ENCODE results near the gene SCGB3A2. TPM values are rescaled to one million over a fixed set of nuclear protein-coding genes. Genes with fewer than 3 reads are reported as not detected.

The SCGB3A2 gene
- total RNA-seq, 1 experiment from 2014 or later = not detected

DNA sequence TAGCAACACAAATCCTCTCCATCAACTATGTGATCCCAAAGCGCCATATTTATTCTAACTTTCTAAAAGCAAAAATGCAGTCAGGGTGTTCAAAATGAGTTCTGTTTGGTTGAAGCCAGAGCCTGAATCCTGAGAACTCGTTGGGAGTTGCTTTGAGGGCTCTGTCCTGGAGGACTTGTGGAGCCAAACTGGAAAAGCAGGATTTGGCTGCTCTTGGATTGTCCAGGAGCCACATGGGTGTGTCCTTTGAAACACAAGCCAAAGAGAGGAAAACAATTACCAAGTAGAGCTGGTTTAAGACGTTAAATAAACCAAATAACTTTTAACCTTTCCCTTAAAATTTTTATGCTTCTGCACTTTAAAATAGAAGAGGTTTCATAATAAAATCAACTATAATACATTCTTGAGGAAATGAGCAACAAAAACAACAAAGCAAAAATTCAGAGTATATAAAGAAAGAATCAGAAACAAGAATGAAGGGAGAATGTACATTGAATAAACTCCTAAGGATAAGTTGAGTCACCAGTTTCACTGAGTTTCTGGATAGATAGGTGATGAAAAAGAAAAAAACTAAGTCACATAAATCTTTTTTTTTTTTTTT is 14.3 kb downstream of the SCGB3A2 start:
- DNase-seq = peak; percentile 63
- Mint-ChIP-seq H3K36me3 (ENCODE audit: insufficient read depth, unreplicated experiment) (peaks cover 6% of the 10 kb centered on the region), H3K27me3 (ENCODE audit: unreplicated experiment) (no peaks in the 10 kb centered on the region), H3K27ac (ENCODE audit: unreplicated experiment) (peak overlapping the region; percentile 85), H3K4me3 (ENCODE audit: low read depth, unreplicated experiment) (no peak overlapping the region), H3K9me3 (ENCODE audit: low read depth, unreplicated experiment) (peaks cover under 1% of the 10 kb centered on the region), H3K4me1 (ENCODE audit: low read depth, unreplicated experiment) (peaks cover 42% of the 10 kb centered on the region)
- BruUV-seq (replicated peaks) = no TSS peak
- TF ChIP-seq, protein P1, sequence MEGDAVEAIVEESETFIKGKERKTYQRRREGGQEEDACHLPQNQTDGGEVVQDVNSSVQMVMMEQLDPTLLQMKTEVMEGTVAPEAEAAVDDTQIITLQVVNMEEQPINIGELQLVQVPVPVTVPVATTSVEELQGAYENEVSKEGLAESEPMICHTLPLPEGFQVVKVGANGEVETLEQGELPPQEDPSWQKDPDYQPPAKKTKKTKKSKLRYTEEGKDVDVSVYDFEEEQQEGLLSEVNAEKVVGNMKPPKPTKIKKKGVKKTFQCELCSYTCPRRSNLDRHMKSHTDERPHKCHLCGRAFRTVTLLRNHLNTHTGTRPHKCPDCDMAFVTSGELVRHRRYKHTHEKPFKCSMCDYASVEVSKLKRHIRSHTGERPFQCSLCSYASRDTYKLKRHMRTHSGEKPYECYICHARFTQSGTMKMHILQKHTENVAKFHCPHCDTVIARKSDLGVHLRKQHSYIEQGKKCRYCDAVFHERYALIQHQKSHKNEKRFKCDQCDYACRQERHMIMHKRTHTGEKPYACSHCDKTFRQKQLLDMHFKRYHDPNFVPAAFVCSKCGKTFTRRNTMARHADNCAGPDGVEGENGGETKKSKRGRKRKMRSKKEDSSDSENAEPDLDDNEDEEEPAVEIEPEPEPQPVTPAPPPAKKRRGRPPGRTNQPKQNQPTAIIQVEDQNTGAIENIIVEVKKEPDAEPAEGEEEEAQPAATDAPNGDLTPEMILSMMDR (IDR thresholded peaks at IDR 0.05; ENCODE audit: unreplicated experiment) = no peak
- intact Hi-C loops (cut with micrococcal nuclease; ENCODE audit: unreplicated experiment) = no loop called here
- CTCF ChIA-PET = no interaction called here

DNA sequence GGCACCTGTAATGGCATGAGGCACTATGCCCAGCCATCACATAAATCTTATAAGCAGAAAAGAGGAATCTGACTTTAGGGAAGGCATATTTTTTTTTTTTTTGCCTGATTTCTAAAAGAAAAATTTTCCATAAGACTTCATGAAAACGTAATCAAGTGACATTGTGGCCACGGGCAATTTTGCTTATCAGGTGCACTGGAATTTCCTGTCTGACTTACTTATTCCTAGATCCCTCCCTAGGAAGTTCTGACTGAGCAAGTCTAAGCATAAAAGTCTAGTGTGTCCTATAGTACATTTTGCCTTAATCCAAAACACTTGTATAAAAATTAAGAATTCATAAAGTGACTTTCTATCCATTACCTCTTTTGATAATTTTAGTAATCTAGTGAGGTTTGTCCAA is 15.3 kb downstream of the SCGB3A2 start:
- Mint-ChIP-seq H3K27ac (ENCODE audit: unreplicated experiment) (peak overlapping the region; percentile 85), H3K27me3 (ENCODE audit: unreplicated experiment) (no peaks in the 10 kb centered on the region)
- intact Hi-C loops (cut with micrococcal nuclease; ENCODE audit: unreplicated experiment) = no loop called here

DNA sequence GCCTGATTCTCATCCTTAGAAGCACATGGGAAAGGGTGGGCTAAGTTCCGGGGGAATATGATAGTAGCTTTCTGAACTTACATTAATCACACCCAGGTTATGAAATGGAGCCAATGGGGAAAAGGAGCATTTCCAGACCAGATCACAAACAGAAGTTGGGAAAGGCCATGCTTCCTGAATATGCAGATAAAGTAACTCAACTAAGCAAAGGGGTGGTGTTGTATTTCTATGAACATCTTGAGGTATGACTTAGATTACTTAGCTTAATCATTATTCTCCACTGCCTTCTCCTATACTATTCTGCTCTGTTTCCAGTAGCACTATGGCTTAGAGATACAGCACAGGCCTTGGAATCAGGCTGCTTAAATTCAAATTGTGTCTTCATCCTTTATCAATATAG is 17.4 kb downstream of the SCGB3A2 start:
- Mint-ChIP-seq H3K27me3 (ENCODE audit: unreplicated experiment) (no peaks in the 10 kb centered on the region), H3K4me3 (ENCODE audit: low read depth, unreplicated experiment) (no peak overlapping the region), H3K27ac (ENCODE audit: unreplicated experiment) (peak overlapping the region; percentile 35), H3K4me1 (ENCODE audit: low read depth, unreplicated experiment) (peaks cover 65% of the 10 kb centered on the region), H3K36me3 (ENCODE audit: insufficient read depth, unreplicated experiment) (peaks cover 6% of the 10 kb centered on the region), H3K9me3 (ENCODE audit: low read depth, unreplicated experiment) (peaks cover 4% of the 10 kb centered on the region)
- intact Hi-C loops (cut with micrococcal nuclease; ENCODE audit: unreplicated experiment) = no loop called here
- CTCF ChIA-PET = interaction anchor here (1.0 kb wide), 1 partner anchor 9 kb away, joined by 3 read pairs; no protein-coding TSS in a partner anchor
- no TSS peak for BruUV-seq (replicated peaks)
- TF ChIP-seq, protein P1 (IDR thresholded peaks at IDR 0.05; ENCODE audit: unreplicated experiment) = no peak
- no peak for DNase-seq

More for the DNA sequence above, 15.3 kb downstream of the SCGB3A2 start:
- H3K36me3 Mint-ChIP-seq (ENCODE audit: insufficient read depth, unreplicated experiment) = peaks cover 6% of the 10 kb centered on the region
- peaks cover 53% of the 10 kb centered on the region for H3K4me1 Mint-ChIP-seq (ENCODE audit: low read depth, unreplicated experiment)
- no peak overlapping the region for H3K4me3 Mint-ChIP-seq (ENCODE audit: low read depth, unreplicated experiment)
- H3K9me3 Mint-ChIP-seq (ENCODE audit: low read depth, unreplicated experiment) = peaks cover 4% of the 10 kb centered on the region
- TF ChIP-seq, protein P1 (IDR thresholded peaks at IDR 0.05; ENCODE audit: unreplicated experiment) = no peak
- CTCF ChIA-PET = no interaction called here
- DNase-seq = peak; percentile 9
- no TSS peak for BruUV-seq (replicated peaks)

GRCh38 chr5:147898875-147899401 is 20.4 kb downstream of the SCGB3A2 start:
- CTCF ChIA-PET = no interaction called here
- Mint-ChIP-seq H3K4me1 (ENCODE audit: low read depth, unreplicated experiment) (peaks cover 40% of the 10 kb centered on the region), H3K4me3 (ENCODE audit: low read depth, unreplicated experiment) (no peak overlapping the region), H3K27me3 (ENCODE audit: unreplicated experiment) (no peaks in the 10 kb centered on the region), H3K9me3 (ENCODE audit: low read depth, unreplicated experiment) (peaks cover 4% of the 10 kb centered on the region), H3K36me3 (ENCODE audit: insufficient read depth, unreplicated experiment) (no peaks in the 10 kb centered on the region), H3K27ac (ENCODE audit: unreplicated experiment) (peak overlapping the region; percentile 60)
- BruUV-seq (replicated peaks) = no TSS peak
- intact Hi-C loops (cut with micrococcal nuclease; ENCODE audit: unreplicated experiment) = no loop called here
- no peak for DNase-seq
- TF ChIP-seq, protein P1 (IDR thresholded peaks at IDR 0.05; ENCODE audit: unreplicated experiment) = no peak

Data from Calu3 (cell line).